ENCODE results near the gene DHH.

Gene DHH

GRCh38 chr12:49089821-49090773, 4.5 kb downstream of the DHH start:
- Histone ChIP-seq H3K36me3 (replicated peaks; ENCODE audit: low read depth, low read length) (no peaks in the 10 kb centered on the region), H3K27me3 (ENCODE audit: low read depth, low read length) (peaks cover 53% of the 10 kb centered on the region), H3K79me2 (ENCODE audit: low read length) (no peaks in the 10 kb centered on the region), H2AFZ (ENCODE audit: low read depth, low read length) (peak overlapping the region; percentile 41; the same call in 1 of the 2 replicates), H3K9ac (ENCODE audit: low read length) (peak overlapping the region; percentile 12; the same call in 1 of the 2 replicates), H3K4me2 (ENCODE audit: low read length) (peak overlapping the region; percentile 80), H3K4me1 (ENCODE audit: low read length) (peaks cover 27% of the 10 kb centered on the region), H3K27ac (ENCODE audit: low read length) (no peak overlapping the region), H3K9me3 (ENCODE audit: insufficient read depth, low read length) (no peaks in the 10 kb centered on the region), H3K4me3 (ENCODE audit: low read length) (peak overlapping the region; percentile 74), H4K20me1 (ENCODE audit: insufficient read depth, low read length) (no peaks in the 10 kb centered on the region)
- TF ChIP-seq EZH2phosphoT487 (IDR thresholded peaks at IDR 0.05; ENCODE audit: low read depth) (no peak), CTCF (IDR thresholded peaks at IDR 0.05; ENCODE audit: low read depth, low read length) (peak; percentile 48)

- Histone ChIP-seq H4K20me1 (ENCODE audit: insufficient read depth, low read length) (no peaks in the 10 kb centered on the region), H3K27me3 (ENCODE audit: low read depth, low read length) (peaks cover 42% of the 10 kb centered on the region), H3K4me2 (ENCODE audit: low read length) (peak overlapping the region; percentile 89), H3K9ac (ENCODE audit: low read length) (no peak overlapping the region), H2AFZ (ENCODE audit: low read depth, low read length) (0 out of 2 replicates have a peak overlapping the region, but pooled peaks have one; percentile 99), H3K4me3 (ENCODE audit: low read length) (peak overlapping the region; percentile 71; the same call in 1 of the 2 replicates), H3K27ac (ENCODE audit: low read length) (no peak overlapping the region), H3K36me3 (replicated peaks; ENCODE audit: low read depth, low read length) (no peaks in the 10 kb centered on the region), H3K79me2 (ENCODE audit: low read length) (no peaks in the 10 kb centered on the region), H3K9me3 (ENCODE audit: insufficient read depth, low read length) (no peaks in the 10 kb centered on the region), H3K4me1 (ENCODE audit: low read length) (peaks cover 26% of the 10 kb centered on the region)
- TF ChIP-seq EZH2phosphoT487 (IDR thresholded peaks at IDR 0.05; ENCODE audit: low read depth) (no peak), CTCF (IDR thresholded peaks at IDR 0.05; ENCODE audit: low read depth, low read length) (no peak)
Observed at GRCh38 chr12:49088932-49089330, 5.7 kb downstream of the DHH start.

GRCh38 chr12:49088150-49088931, 6.3 kb downstream of the DHH start:
- Histone ChIP-seq H3K4me2 (ENCODE audit: low read length) (peak overlapping the region; percentile 89), H3K4me1 (ENCODE audit: low read length) (peaks cover 20% of the 10 kb centered on the region), H3K9me3 (ENCODE audit: insufficient read depth, low read length) (no peaks in the 10 kb centered on the region), H4K20me1 (ENCODE audit: insufficient read depth, low read length) (no peaks in the 10 kb centered on the region), H3K27ac (ENCODE audit: low read length) (no peak overlapping the region), H3K27me3 (ENCODE audit: low read depth, low read length) (peaks cover 37% of the 10 kb centered on the region), H3K79me2 (ENCODE audit: low read length) (no peaks in the 10 kb centered on the region), H3K9ac (ENCODE audit: low read length) (peak overlapping the region; percentile 46), H2AFZ (ENCODE audit: low read depth, low read length) (peak overlapping the region; percentile 99), H3K36me3 (replicated peaks; ENCODE audit: low read depth, low read length) (no peaks in the 10 kb centered on the region), H3K4me3 (ENCODE audit: low read length) (peak overlapping the region; percentile 71)
- TF ChIP-seq CTCF (IDR thresholded peaks at IDR 0.05; ENCODE audit: low read depth, low read length) (peak; percentile 79), EZH2phosphoT487 (IDR thresholded peaks at IDR 0.05; ENCODE audit: low read depth) (no peak)

GRCh38 chr12:49086116-49086515, 8.5 kb downstream of the DHH start:
- Histone ChIP-seq H3K9ac (ENCODE audit: low read length) (no peak overlapping the region), H3K4me1 (ENCODE audit: low read length) (peaks cover 10% of the 10 kb centered on the region), H3K79me2 (ENCODE audit: low read length) (no peaks in the 10 kb centered on the region), H4K20me1 (ENCODE audit: insufficient read depth, low read length) (no peaks in the 10 kb centered on the region), H3K9me3 (ENCODE audit: insufficient read depth, low read length) (no peaks in the 10 kb centered on the region), H3K27me3 (ENCODE audit: low read depth, low read length) (peaks cover 17% of the 10 kb centered on the region), H3K4me3 (ENCODE audit: low read length) (no peak overlapping the region), H3K36me3 (replicated peaks; ENCODE audit: low read depth, low read length) (no peaks in the 10 kb centered on the region), H2AFZ (ENCODE audit: low read depth, low read length) (no peak overlapping the region), H3K4me2 (ENCODE audit: low read length) (no peak overlapping the region), H3K27ac (ENCODE audit: low read length) (no peak overlapping the region)
- TF ChIP-seq CTCF (IDR thresholded peaks at IDR 0.05; ENCODE audit: low read depth, low read length) (no peak), EZH2phosphoT487 (IDR thresholded peaks at IDR 0.05; ENCODE audit: low read depth) (no peak)
